Stimulated activated memory B cell treated with anti-CD40 and anti-IgM and Interleukin-4, amounts not matched to agents 10 μg/mL and 1 μg/mL and 100 μg/mL, for 72 hours (primary cell): ENCODE measurements around the gene EVPLL.
"Not testable (repeated sequence)": the region's sequence is repeated elsewhere in the genome, so short reads cannot be mapped to it uniquely, and the experiment has no call there.

Experiments used
- ATAC-seq: fragments of 150-1000 bp; cut with Tn5 transposase; 2 replicates; pipeline ENCODE4 v1.10.0; 2021
- H3K27ac Mint-ChIP-seq: one replicate; pipeline ENCODE4 v1.8.0; 2022; ENCODE audit warnings: mild to moderate bottlenecking, mixed read lengths
- H3K27me3 Mint-ChIP-seq: one replicate; pipeline ENCODE4 v1.8.0; 2022; ENCODE audit warnings: mixed read lengths
- H3K36me3 Mint-ChIP-seq: one replicate; pipeline ENCODE4 v1.8.0; 2022; ENCODE audit warnings: mixed read lengths
- H3K4me1 Mint-ChIP-seq: one replicate; pipeline ENCODE4 v1.8.0; 2022; ENCODE audit warnings: mixed read lengths
- H3K4me3 Mint-ChIP-seq: one replicate; pipeline ENCODE4 v1.8.0; 2022; ENCODE audit warnings: mild to moderate bottlenecking, moderate library complexity, mixed read lengths
- H3K9me3 Mint-ChIP-seq: one replicate; pipeline ENCODE4 v1.8.0; 2022; ENCODE audit warnings: mixed read lengths

EVPLL gene

DNA sequence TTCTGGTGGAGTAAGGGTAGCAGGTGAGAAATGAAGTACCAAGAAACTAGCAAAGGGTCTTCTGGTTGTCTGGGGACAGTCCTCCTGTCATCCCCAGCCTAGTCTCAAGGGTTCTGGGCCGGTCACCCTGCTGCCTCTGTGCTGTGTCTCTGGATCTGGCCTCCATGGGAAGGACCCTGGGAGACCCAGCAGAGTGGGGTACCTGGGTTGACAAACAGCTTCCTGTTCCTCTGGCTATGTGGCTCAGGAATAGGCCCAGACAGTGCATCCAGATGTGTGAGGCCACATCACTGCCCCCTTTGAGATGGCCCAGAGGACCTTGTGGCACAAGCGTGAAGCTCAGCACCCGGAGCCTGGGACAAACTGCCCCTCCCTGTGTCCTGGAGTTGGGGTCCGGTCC lies 10.7 kb downstream of the EVPLL start:
- H3K36me3 Mint-ChIP-seq, H3K4me3 Mint-ChIP-seq, H3K9me3 Mint-ChIP-seq, H3K4me1 Mint-ChIP-seq, ATAC-seq, H3K27ac Mint-ChIP-seq: not testable (repeated sequence)
- H3K27me3 Mint-ChIP-seq = peaks cover 29% of the 10 kb centered on the region

DNA sequence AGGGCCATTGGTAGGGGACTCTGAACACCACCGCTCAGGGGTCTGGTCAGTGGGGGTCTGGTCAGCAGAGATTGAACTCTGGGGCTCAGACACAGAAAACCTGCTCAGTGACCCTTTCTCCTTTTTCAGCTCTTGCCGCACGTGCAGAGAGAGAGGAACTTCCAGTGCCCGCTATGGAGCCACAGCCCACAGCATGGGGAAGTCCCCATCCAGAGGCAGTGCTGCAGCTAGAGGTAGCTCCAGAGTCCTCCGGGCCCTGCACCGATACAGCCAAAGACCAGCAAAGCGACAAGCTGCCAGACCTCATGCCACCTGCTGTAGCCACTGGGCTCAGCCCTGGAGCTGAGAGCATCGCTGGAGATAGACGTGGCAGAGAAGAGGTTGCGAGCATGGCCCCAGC lies 11.2 kb downstream of the EVPLL start:
- ATAC-seq = peak; percentile 85
- not testable (repeated sequence) for H3K27ac Mint-ChIP-seq, H3K36me3 Mint-ChIP-seq, H3K4me1 Mint-ChIP-seq, H3K4me3 Mint-ChIP-seq, H3K9me3 Mint-ChIP-seq
- H3K27me3 Mint-ChIP-seq = peaks cover 26% of the 10 kb centered on the region

DNA sequence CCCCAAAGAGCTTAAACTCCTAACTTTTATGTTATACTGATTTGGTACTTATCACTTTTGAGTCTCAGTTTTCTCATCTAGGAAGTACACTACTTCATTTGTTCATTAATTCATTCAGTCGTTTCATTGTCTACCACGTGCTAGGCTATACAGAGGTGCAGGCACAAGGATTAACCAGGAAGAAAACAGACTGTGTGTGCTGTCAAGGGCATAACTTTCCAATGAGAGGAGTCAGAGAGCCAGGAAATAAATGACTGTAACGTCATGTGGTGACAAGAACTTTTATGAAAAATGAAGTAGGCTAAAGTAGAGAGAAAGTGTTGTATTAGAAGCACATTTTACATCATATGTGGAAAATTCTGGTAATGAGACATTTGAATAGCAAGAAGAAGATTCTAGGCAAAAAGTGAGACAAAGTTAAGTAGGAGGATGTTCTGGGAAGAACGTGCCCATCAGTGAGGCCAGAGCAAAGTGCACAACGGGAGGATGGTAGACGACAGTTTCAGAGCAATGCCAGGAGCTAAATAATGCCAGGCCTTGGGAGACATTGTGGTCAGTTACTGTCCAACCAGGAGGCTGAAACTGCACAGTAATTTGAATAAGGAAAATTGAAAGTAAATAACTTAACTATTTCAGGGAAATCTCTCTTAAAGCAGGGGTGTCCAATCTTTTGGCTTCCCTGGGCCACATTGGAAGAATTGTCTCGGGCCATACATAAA lies 24.5 kb downstream of the EVPLL start:
- not testable (repeated sequence) for H3K4me1 Mint-ChIP-seq, H3K36me3 Mint-ChIP-seq, H3K9me3 Mint-ChIP-seq, ATAC-seq, H3K27me3 Mint-ChIP-seq, H3K27ac Mint-ChIP-seq, H3K4me3 Mint-ChIP-seq

DNA sequence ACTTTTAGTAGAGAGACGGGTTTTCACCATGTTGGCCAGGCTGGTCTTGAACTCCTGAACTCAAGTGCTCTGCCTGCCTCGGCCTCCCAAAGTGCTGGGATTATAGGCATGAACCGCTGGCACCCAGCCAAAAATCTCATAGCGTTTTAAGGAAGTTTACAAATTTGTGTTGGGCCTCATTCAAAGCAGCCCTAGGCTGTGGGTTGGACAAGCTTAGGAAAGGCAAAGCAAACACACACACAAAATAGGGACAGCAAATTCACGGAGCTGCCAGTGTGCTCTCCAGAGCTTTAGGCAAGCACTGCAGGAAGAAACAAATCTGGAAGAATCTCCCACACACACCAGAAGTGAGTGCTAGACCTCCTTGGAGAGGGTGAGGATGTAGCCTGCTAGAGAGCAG lies 25.6 kb downstream of the EVPLL start:
- ATAC-seq = peak; percentile 43

DNA sequence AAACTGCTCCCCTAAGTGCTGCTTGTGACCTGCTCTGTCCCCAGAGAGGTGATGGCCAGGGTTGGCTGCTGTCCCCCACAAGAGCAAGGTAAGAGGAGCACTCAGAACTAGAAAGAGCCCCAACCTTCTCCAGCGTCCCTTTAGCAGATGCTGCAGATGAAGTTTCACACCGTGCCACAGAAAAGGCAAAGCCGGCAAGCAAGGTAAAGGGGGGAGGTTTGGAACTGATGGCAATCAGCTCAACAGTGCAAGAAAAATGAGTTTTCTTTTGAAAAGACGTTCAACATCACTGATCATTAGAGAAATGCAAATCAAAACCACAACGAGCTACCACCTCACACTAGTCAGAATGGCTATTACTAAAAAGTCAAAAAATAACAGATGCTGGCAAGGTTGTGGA lies 26.0 kb downstream of the EVPLL start:
- H3K4me3 Mint-ChIP-seq, H3K27me3 Mint-ChIP-seq, H3K36me3 Mint-ChIP-seq, H3K4me1 Mint-ChIP-seq, H3K27ac Mint-ChIP-seq, H3K9me3 Mint-ChIP-seq: not testable (repeated sequence)
- peak; percentile 94 for ATAC-seq

More for the DNA sequence above, 25.6 kb downstream of the EVPLL start:
- not testable (repeated sequence) for H3K9me3 Mint-ChIP-seq, H3K4me1 Mint-ChIP-seq, H3K27me3 Mint-ChIP-seq, H3K36me3 Mint-ChIP-seq, H3K27ac Mint-ChIP-seq, H3K4me3 Mint-ChIP-seq

DNA sequence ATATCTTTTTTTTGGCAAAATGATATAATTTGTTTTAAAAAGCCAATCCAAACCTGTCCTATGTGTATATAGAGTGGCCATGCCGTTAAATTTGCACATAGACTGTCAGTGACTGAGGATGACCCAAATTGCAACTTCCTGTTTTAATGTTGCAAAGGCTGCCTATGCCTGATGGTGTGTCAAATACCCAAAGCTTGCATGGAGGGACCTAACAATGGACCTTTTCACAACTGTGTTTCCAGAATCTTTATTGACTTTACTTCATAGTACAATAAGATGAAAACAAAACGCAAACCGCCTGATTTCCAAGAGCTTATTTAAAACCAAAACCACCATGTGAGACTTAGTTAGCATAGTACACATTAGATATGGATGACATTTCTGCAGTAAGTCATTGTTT lies 31.3 kb downstream of the EVPLL start:
- not testable (repeated sequence) for H3K36me3 Mint-ChIP-seq, ATAC-seq, H3K9me3 Mint-ChIP-seq, H3K27me3 Mint-ChIP-seq, H3K4me3 Mint-ChIP-seq, H3K27ac Mint-ChIP-seq
- H3K4me1 Mint-ChIP-seq = peaks cover 20% of the 10 kb centered on the region

DNA sequence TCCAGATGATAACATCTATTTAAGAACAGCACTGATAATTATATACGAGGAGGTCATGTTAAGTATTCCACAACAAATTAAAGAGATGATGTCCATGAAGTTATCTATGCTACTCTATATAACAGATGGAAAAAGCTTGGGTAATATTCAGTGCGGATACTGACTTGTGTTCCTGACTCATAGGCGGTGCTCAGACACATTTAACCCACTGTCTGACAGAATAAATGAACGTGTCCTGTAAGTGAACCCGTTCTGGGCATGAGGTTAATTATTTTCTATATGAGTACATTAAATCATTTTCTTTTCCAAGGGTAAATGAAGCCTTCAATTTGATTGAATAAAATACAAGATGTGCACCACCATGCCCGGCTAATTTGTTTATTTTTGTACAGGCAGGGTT lies 31.7 kb downstream of the EVPLL start:
- not testable (repeated sequence) for H3K9me3 Mint-ChIP-seq, H3K4me3 Mint-ChIP-seq, H3K27ac Mint-ChIP-seq, H3K27me3 Mint-ChIP-seq, ATAC-seq, H3K36me3 Mint-ChIP-seq
- H3K4me1 Mint-ChIP-seq = peaks cover 20% of the 10 kb centered on the region

DNA sequence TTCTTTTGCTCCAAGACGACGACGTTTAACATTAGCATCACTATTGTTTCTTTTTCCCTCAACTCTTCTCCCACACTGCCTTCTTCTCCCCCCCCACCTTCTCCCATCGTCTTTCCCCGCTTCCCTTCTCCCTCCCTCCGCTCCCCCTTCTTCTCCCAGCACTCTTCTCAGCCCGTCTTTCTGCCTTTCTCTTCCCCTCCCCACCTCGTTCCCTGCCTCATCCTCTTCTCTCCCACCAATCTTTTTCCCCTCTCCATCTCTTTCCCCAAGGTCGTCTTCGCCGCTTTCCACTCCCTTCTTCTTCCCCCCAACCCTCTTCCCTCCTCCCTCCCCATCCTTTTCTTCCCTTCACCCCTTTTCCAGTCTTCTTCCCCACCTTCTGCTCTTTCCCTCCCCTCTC lies 33.2 kb downstream of the EVPLL start:
- not testable (repeated sequence) for H3K9me3 Mint-ChIP-seq, H3K27me3 Mint-ChIP-seq, H3K36me3 Mint-ChIP-seq, ATAC-seq
- Mint-ChIP-seq H3K27ac (peak overlapping the region; percentile 93), H3K4me1 (peaks cover 20% of the 10 kb centered on the region), H3K4me3 (peak overlapping the region; percentile 92)

DNA sequence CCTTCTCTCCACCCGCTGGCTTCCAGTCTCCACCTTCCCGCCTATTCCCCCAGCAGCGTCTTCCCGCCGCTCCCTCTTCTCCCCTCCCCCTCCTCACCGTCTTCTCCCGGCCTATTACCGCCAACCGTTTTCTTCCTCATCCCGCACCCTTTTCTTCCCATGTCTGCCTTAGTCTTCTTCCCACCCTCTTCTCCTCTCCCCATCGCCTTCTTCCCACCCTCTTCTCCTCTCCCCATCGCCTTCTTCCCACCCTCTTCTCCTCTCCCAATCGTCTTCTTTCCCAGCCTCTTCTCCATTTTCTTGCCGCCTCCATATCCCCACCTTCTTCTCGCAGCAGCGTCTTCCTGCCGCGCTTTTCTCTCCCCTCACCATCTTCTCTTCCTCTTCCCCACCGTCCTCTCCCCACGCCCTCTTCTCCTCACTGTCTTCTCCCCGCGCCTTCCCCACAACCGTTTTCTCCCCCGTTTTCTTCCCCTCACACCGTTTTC lies 33.8 kb downstream of the EVPLL start:
- not testable (repeated sequence) for H3K9me3 Mint-ChIP-seq, H3K27me3 Mint-ChIP-seq, H3K36me3 Mint-ChIP-seq
- Mint-ChIP-seq H3K4me1 (peaks cover 20% of the 10 kb centered on the region), H3K27ac (peak overlapping the region; percentile 93), H3K4me3 (peak overlapping the region; percentile 92)
- peak; percentile 72 for ATAC-seq

DNA sequence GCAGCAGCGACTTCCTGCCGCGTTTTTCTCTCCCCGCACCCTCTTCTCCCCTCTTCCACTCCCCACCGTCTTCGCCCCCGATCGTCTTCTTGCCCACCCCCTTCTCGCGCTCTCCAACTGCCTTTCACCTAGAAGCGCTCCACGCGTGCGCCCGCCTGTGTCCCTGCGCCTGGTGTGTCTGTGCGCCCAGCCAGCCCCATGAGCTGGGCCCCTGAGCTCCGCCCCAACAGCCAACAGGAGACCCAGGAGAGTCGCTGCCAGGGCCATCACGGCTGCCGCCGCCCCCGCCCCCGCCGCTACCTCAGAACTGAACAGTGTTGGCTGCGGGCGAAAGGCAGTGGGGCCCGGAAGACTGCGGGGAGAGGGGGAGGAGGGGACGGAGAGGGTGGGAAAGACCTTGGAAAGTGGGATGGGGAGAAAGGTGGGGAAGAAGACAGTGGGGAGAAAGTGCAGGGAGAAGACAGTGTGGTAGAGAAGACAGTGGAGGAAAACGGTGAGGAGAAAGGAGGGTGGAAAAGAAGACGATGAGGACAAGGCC lies 34.5 kb downstream of the EVPLL start:
- H3K9me3 Mint-ChIP-seq, H3K27me3 Mint-ChIP-seq, H3K36me3 Mint-ChIP-seq: not testable (repeated sequence)
- Mint-ChIP-seq H3K4me3 (peak overlapping the region; percentile 92), H3K4me1 (peaks cover 20% of the 10 kb centered on the region), H3K27ac (peak overlapping the region; percentile 93)
- peak; percentile 98 for ATAC-seq

DNA sequence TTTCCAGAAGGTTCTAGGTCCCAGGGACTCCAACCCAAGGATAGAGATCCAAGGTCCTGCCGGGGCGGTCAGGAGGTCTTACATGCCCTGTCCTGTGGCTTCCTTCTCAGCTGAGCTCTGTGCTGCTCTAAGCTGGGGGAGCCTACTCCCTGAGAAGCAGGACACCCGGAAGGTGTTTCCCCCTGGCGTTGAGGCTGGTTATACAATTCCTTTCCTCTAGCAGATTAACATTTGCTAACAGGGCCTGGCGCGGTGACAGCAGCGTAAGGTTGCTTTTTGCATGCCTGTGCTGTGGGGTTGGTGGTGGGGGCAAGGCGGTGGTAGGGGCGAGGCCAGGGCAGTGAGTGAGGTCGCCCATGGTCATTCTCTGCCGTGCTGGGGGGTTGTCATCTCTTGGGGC lies 43.9 kb downstream of the EVPLL start:
- not testable (repeated sequence) for H3K36me3 Mint-ChIP-seq, H3K9me3 Mint-ChIP-seq, H3K4me1 Mint-ChIP-seq, H3K27ac Mint-ChIP-seq, ATAC-seq, H3K4me3 Mint-ChIP-seq, H3K27me3 Mint-ChIP-seq

DNA sequence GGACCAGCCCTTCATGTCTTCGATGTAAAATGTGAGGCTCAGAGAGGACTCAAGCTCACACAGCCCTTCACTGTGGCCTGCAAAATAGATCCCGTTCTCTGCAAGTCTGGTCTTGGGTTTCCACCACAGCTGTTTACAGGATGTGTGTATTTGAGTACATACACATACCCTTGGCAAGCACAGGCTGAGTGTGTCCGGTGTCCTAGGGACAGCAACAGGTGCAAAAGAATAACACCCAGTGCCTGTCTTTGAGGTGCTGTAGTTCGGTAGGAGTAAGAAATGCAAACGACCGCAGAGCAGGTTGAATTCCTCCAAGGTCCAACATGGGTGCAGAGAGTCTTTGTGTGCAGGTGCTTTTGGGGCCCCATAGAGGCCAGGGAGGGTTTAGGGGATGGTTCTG lies 44.9 kb downstream of the EVPLL start:
- not testable (repeated sequence) for H3K36me3 Mint-ChIP-seq, H3K27ac Mint-ChIP-seq, H3K4me1 Mint-ChIP-seq, ATAC-seq, H3K4me3 Mint-ChIP-seq, H3K9me3 Mint-ChIP-seq, H3K27me3 Mint-ChIP-seq

DNA sequence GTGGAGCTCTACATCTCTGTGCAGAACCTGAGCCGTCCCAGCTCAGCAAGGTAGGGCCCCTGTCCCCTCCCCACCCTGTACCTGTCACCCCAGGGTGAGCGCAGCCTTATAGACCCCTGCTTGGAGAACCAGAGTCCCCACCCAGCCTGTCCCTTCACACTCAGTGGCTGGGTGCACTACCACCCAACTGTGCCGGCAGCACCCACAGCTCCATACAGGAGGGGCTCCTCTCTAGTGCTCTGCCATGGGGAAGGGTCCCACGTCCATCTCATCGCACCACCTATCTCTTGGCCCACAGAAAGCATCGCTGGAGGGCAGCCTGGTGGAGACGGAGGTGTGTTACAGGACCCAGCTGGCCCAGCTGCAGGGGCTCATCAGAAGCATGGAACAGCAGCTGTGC lies 45.4 kb downstream of the EVPLL start:
- H3K27me3 Mint-ChIP-seq, H3K36me3 Mint-ChIP-seq, H3K9me3 Mint-ChIP-seq, ATAC-seq, H3K4me3 Mint-ChIP-seq, H3K27ac Mint-ChIP-seq, H3K4me1 Mint-ChIP-seq: not testable (repeated sequence)

DNA sequence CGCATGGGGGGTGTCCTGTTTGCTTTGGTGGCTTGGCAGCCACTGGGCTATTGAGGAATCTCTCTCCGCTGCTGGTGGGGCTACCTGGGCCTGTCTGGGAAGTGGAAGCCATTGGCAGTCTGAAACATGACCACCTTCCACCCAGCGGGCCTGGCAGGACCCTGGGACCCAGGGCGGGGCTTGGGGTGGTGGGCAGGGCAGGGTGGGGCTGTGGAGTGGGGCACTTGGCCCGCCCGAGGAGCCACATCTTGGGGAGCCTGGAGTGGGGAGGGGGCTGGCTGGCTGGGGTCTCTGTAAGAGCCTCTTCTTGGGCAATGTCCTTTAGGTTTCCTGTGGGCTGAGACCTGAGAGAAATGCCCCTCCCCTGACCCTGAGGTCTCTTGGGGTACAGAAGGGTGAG lies 48.0 kb downstream of the EVPLL start:
- not testable (repeated sequence) for H3K27ac Mint-ChIP-seq

DNA sequence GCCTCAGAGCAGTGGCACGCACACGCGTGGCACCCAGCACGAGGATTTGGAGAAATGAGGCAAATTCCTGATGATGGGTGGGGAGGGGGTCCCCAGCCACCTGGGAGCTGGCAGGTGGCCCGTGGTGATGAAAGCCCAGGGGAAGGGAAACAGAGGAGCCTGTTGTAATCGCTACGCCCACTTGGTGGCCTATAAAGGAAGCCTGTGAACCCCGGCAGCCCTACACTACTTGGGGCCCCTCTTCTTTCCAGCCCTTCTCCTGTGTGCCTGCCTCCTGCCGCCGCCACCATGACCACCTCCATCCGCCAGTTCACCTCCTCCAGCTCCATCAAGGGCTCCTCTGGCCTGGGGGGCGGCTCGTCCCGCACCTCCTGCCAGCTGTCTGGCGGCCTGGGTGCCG lies 49.1 kb downstream of the EVPLL start:
- not testable (repeated sequence) for H3K4me3 Mint-ChIP-seq, H3K36me3 Mint-ChIP-seq, H3K27me3 Mint-ChIP-seq, ATAC-seq, H3K9me3 Mint-ChIP-seq, H3K4me1 Mint-ChIP-seq, H3K27ac Mint-ChIP-seq

More for the DNA sequence above, 48.0 kb downstream of the EVPLL start:
- H3K4me3 Mint-ChIP-seq, H3K4me1 Mint-ChIP-seq, H3K9me3 Mint-ChIP-seq, H3K36me3 Mint-ChIP-seq, ATAC-seq, H3K27me3 Mint-ChIP-seq: not testable (repeated sequence)

DNA sequence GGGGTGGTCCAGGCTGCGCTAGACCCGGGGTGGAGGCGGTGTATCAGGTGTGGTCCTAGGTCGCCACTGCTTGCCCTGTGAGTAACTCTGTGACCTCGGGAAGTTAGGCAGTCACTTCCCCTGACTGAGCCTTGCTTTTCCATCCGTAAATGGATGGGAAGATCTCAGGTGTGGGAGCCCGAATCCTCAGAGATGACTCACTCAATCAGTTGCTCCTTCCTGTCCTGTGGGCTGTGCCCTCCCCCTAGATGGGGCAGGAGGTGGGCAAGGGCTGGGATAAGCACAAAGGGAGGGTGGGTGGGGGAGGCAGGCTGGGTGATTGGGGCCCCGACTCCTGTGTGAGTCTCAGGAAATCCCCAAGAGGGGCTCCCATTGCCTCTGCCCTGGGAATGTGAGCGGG lies 54.6 kb downstream of the EVPLL start:
- H3K4me3 Mint-ChIP-seq, H3K36me3 Mint-ChIP-seq, H3K4me1 Mint-ChIP-seq, H3K27me3 Mint-ChIP-seq, H3K9me3 Mint-ChIP-seq, H3K27ac Mint-ChIP-seq: not testable (repeated sequence)
- ATAC-seq = peak; percentile 24
